H1 (cell line): ENCODE data around the gene HPN. TPM values are rescaled to one million over a fixed set of nuclear protein-coding genes. Genes with fewer than 3 reads are reported as not detected.
A peak's percentile ranks its signal among the peaks of the same experiment; 100 is the strongest.

Experiments used
- CTCF ChIA-PET: fragments of 300-600 bp; sonication (Branson Sonifier 250); formaldehyde crosslinking; loops from one replicate; lab custom pipeline; 2021; ENCODE audit not compliant: partially characterized antibody; lab: Charles Lee
- POLR2A ChIA-PET: fragments of 300-600 bp; sonication (Branson Sonifier 250); formaldehyde crosslinking; loops from one replicate; lab custom pipeline; 2021; ENCODE audit warnings: inconsistent platforms; ENCODE audit not compliant: partially characterized antibody; lab: Charles Lee
- DNase-seq, 2 experiments: peaks; one replicate each; pipeline versions ENCODE4 v3.0.0 to v3.0.0-alpha.2; 2010 to 2022; ENCODE audit warnings: low spot score in 2 of 2, low read depth in 1 of 2, mixed read lengths in 1 of 2
- FAIRE-seq: peaks from 2 replicates; lab custom pipeline; 2011; peaks lifted over from hg19 to GRCh38; lab: Jason Lieb, UNC
- H2AFZ ChIP-seq: 2 replicates; pipeline ENCODE4 v1.8.1; 2012; ENCODE audit warnings: low read length, inconsistent platforms
- H2AK5ac ChIP-seq: 2 replicates; pipeline ENCODE4 v1.6.1; 2013; ENCODE audit warnings: low read depth, low read length
- H2BK120ac ChIP-seq: replicated peaks from 2 replicates; pipeline ENCODE3; 2013; ENCODE audit warnings: low read depth, low read length, inconsistent platforms
- H2BK12ac ChIP-seq: 2 replicates; pipeline ENCODE4 v1.6.1; 2013; ENCODE audit warnings: low read depth, low read length
- H2BK15ac ChIP-seq: 2 replicates; pipeline ENCODE4 v1.6.1; 2013; ENCODE audit warnings: low read length
- H2BK20ac ChIP-seq: 2 replicates; pipeline ENCODE4 v1.6.1; 2013; ENCODE audit warnings: low read length
- H2BK5ac ChIP-seq: 2 replicates; pipeline ENCODE4 v1.6.1; 2013; ENCODE audit warnings: low read depth, low read length
- H3K14ac ChIP-seq: 2 replicates; pipeline ENCODE4 v1.6.1; 2013; ENCODE audit warnings: inconsistent platforms; ENCODE audit not compliant: insufficient read length
- H3K18ac ChIP-seq: 2 replicates; pipeline ENCODE4 v1.6.1; 2013; ENCODE audit warnings: low read length; ENCODE audit errors: extremely low read depth
- H3K23ac ChIP-seq: 2 replicates; pipeline ENCODE4 v1.6.1; 2013; ENCODE audit warnings: inconsistent platforms; ENCODE audit not compliant: insufficient read length
- H3K23me2 ChIP-seq: 2 replicates; pipeline ENCODE4 v1.6.1; 2013; ENCODE audit warnings: low read depth, low read length
- H3K27ac ChIP-seq: 2 replicates; pipeline ENCODE4 v1.6.1; 2011; ENCODE audit warnings: low read depth, low read length, inconsistent platforms
- H3K27me3 ChIP-seq, 4 experiments: replicated peaks in 1 of 4; 1 replicate in 1 of 4; 2 replicates in 3 of 4; pipeline versions ENCODE4 v1.6.1 to v1.8.1; 2011 to 2013; ENCODE audit warnings: low read length in 3 of 4, mild to moderate bottlenecking in 3 of 4, inconsistent platforms in 2 of 4, mixed read lengths in 2 of 4, moderate library complexity in 1 of 4; ENCODE audit not compliant: control insufficient read depth in 3 of 4, insufficient read depth in 3 of 4; ENCODE audit errors: extremely low read depth in 1 of 4
- H3K36me3 ChIP-seq, 4 experiments: 2 replicates each; pipeline versions ENCODE4 v1.6.1 to v1.8.1; 2011 to 2013; ENCODE audit warnings: mild to moderate bottlenecking in 4 of 4, low read length in 3 of 4, moderate library complexity in 2 of 4, control low read depth in 1 of 4, inconsistent platforms in 1 of 4; ENCODE audit not compliant: insufficient read depth in 4 of 4, control insufficient read depth in 2 of 4
- H3K4ac ChIP-seq: replicated peaks from 2 replicates; pipeline ENCODE3; 2013; ENCODE audit warnings: low read length, low read depth, mixed read lengths, inconsistent platforms; ENCODE audit not compliant: insufficient read length
- H3K4me1 ChIP-seq, 4 experiments: replicated peaks in 1 of 4; 1 replicate in 1 of 4; 2 replicates in 3 of 4; pipeline versions ENCODE4 v1.6.1 to v1.8.1; 2011 to 2013; ENCODE audit warnings: low read length in 3 of 4, inconsistent platforms in 2 of 4, mixed read lengths in 1 of 4; ENCODE audit not compliant: insufficient read depth in 4 of 4, control insufficient read depth in 3 of 4
- H3K4me2 ChIP-seq, 2 experiments: 2 replicates each; pipeline versions ENCODE4 v1.6.1 to v1.8.1; 2011 to 2013; ENCODE audit warnings: low read depth in 2 of 2, low read length in 2 of 2, control low read depth in 1 of 2, inconsistent platforms in 1 of 2, mild to moderate bottlenecking in 1 of 2; ENCODE audit not compliant: insufficient read depth in 1 of 2
- H3K4me3 ChIP-seq, 4 experiments: fragments of 200-600, 300-600 bp in 1 of 4; sonication (generic), shearing (Covaris generic), sonication (Bioruptor Twin) in 1 of 4; 2 replicates each; pipeline versions ENCODE4 v1.5.1 to v1.8.1; 2011 to 2016; ENCODE audit warnings: low read length in 4 of 4, low read depth in 3 of 4, control low read depth in 2 of 4, inconsistent platforms in 2 of 4, mild to moderate bottlenecking in 2 of 4, mixed read lengths in 1 of 4, moderate library complexity in 1 of 4; ENCODE audit not compliant: insufficient read depth in 2 of 4; ENCODE audit errors: extremely low read depth in 1 of 4
- H3K56ac ChIP-seq: replicated peaks from 2 replicates; pipeline ENCODE3; 2013; ENCODE audit warnings: low read depth, mild to moderate bottlenecking, mixed read lengths, low read length, inconsistent platforms; ENCODE audit not compliant: insufficient read length
- H3K79me1 ChIP-seq: 2 replicates; pipeline ENCODE4 v1.6.1; 2013; ENCODE audit warnings: low read depth, low read length, control low read depth
- H3K79me2 ChIP-seq, 2 experiments: 2 replicates each; pipeline versions ENCODE4 v1.6.1 to v1.8.1; 2012 to 2013; ENCODE audit warnings: low read length in 2 of 2, mild to moderate bottlenecking in 2 of 2, inconsistent platforms in 1 of 2; ENCODE audit not compliant: insufficient read depth in 2 of 2, control insufficient read depth in 1 of 2
- H3K9ac ChIP-seq, 4 experiments: replicated peaks in 1 of 4; 1 replicate in 1 of 4; 2 replicates in 3 of 4; pipeline versions ENCODE4 v1.6.1 to v1.8.1; 2011 to 2013; ENCODE audit warnings: low read depth in 3 of 4, low read length in 3 of 4, control low read depth in 2 of 4, mild to moderate bottlenecking in 2 of 4, moderate library complexity in 2 of 4, inconsistent platforms in 1 of 4; ENCODE audit errors: extremely low read depth in 1 of 4
- H3K9me3 ChIP-seq, 2 experiments: 2 replicates each; pipeline versions ENCODE4 v1.6.1 to v1.8.1; 2012 to 2013; ENCODE audit warnings: mild to moderate bottlenecking in 2 of 2, moderate library complexity in 2 of 2, control low read depth in 1 of 2, inconsistent platforms in 1 of 2, low read depth in 1 of 2, low read length in 1 of 2, mixed read lengths in 1 of 2; ENCODE audit not compliant: insufficient read depth in 2 of 2
- H4K20me1 ChIP-seq, 2 experiments: replicated peaks in 1 of 2; 2 replicates each; pipeline versions ENCODE3 to v1.8.1; 2011 to 2013; ENCODE audit warnings: inconsistent platforms in 2 of 2, low read length in 2 of 2, mild to moderate bottlenecking in 1 of 2; ENCODE audit not compliant: insufficient read depth in 2 of 2, control insufficient read depth in 1 of 2
- H4K5ac ChIP-seq: 2 replicates; pipeline ENCODE4 v1.6.1; 2013; ENCODE audit warnings: low read length, low read depth, mixed read lengths, inconsistent platforms; ENCODE audit not compliant: insufficient read length
- H4K8ac ChIP-seq: 2 replicates; pipeline ENCODE4 v1.8.0; 2013; ENCODE audit warnings: mild to moderate bottlenecking, moderate library complexity, low read length, inconsistent platforms; ENCODE audit not compliant: insufficient read depth; ENCODE audit errors: extremely low read depth
- H4K91ac ChIP-seq: replicated peaks from 2 replicates; pipeline ENCODE3; 2013; ENCODE audit warnings: low read length, mixed read lengths, inconsistent platforms; ENCODE audit not compliant: insufficient read length
- ASH2L ChIP-seq: fragments of 200-600, 300-600 bp; sonication (generic); IDR thresholded peaks from one replicate; pipeline ENCODE4 v1.7.1; 2017; ENCODE audit warnings: low read length
- BRCA1 ChIP-seq: IDR thresholded peaks from 2 replicates; pipeline ENCODE4 v1.6.1; 2012; ENCODE audit warnings: low read depth, low read length, improper control_type of control experiment
- CREB1 ChIP-seq: IDR thresholded peaks from 2 replicates; pipeline ENCODE4 v1.6.1; 2012; ENCODE audit warnings: inconsistent platforms
- RNF2 ChIP-seq: fragments of 200-900, 300-1000 bp; sonication (generic); IDR thresholded peaks from 2 replicates; pipeline ENCODE4 v1.7.1; 2016; ENCODE audit warnings: borderline replicate concordance, low read depth, mild to moderate bottlenecking, antibody characterized with exemption, low read length; ENCODE audit not compliant: poor library complexity, severe bottlenecking; ENCODE audit errors: missing control alignments
- WGBS, 2 experiments: shearing (Covaris generic) in 1 of 2; methylation state at CpG; one replicate each; pipeline versions ENCODE4 v1.1.6 to v1.1.7; 2013 to 2015; ENCODE audit warnings: low lambda C conversion rate in 2 of 2, mixed read lengths in 2 of 2, inconsistent platforms in 1 of 2, low coverage in 1 of 2, missing lambda C conversion rate in 1 of 2; ENCODE audit not compliant: insufficient replicate concordance in 2 of 2, insufficient coverage in 1 of 2, insufficient read length in 1 of 2; ENCODE audit errors: extremely low coverage in 1 of 2, missing lambda C conversion rate in 1 of 2; 5-methylcytosine and 5-hydroxymethylcytosine counted together
- polyA plus RNA-seq, 7 experiments: library from polyadenylated mRNA; depleted of rRNA in 3 of 7; stranded (reverse) in 5 of 7; unstranded in 2 of 7; fragments of >200 nt in 5 of 7; fragments of 200-250 nt in 2 of 7; gene quantifications; 1 replicate in 5 of 7; 2 replicates in 1 of 7; 4 replicates in 1 of 7; pipeline versions ENCODE4 v1.2.1 to v1.2.3, GENCODE V29; 2011 to 2013; ENCODE audit warnings: missing spikeins in 2 of 7, mixed read lengths in 2 of 7
- total RNA-seq: library from RNA; stranded (reverse); fragmentation: NEBNext Ultra II Directional; extraction: Animal tissue kit (Norgen Biotek cat#: 25700); gene quantifications from 2 replicates; pipeline ENCODE4 v1.2.1, GENCODE V29; 2021

The HPN gene
- total and polyA plus RNA-seq, 2 of the 8 experiments (the other 6 are each of a cell fraction or from before 2014, with no cell fraction given): 14.7 to 33.7 TPM

DNA sequence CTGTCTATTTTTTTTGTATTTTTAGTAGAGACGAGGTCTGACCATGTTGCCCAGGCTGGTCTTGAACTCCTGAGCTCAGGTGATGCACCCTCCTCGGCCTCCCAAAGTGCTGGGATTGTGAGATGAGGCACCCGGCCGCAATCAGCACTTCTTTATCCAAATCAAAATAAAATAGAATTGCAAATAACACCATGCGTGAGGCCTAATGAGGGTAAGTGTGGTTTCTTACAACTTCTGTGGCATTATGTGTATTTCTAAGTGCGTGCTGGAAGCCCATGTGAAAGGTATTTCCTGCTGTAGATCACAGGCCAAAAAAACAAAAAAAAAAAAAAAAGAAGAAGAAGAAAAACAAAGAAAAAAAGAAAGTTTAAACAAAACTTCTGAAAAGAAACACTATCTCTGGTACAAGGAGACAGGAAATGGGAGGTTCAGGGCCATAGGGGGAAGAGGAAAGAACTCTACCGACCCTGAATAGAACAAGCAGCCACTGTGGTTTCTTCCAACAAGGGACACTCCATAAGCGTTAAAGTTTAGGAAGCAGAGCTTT, 44.4 kb upstream of the HPN start:
- Histone ChIP-seq H3K27ac (no peak overlapping the region), H3K56ac (no peak overlapping the region), H2BK15ac (no peak overlapping the region), H3K9me3 (no peaks in the 10 kb centered on the region), H3K14ac (no peak overlapping the region), H3K9ac (no peak overlapping the region), H3K27me3 (no peaks in the 10 kb centered on the region), H3K79me2 (peaks cover 11 to 16% of the 10 kb centered on the region in 2 experiments), H3K36me3 (no peaks in the 10 kb centered on the region; a peak in 1 of 8 replicates), H3K23me2 (peaks cover 15% of the 10 kb centered on the region), H3K4me1 (peaks cover 3 to 15% (median 11%) of the 10 kb centered on the region in 4 experiments), H2AFZ (no peak overlapping the region), H3K4ac (peak overlapping the region; percentile 54), H4K20me1 (peaks cover 4 to 8% of the 10 kb centered on the region in 2 experiments), H2BK12ac (peak overlapping the region; percentile 75; the same call in 1 of the 2 replicates), H4K91ac (no peak overlapping the region), H4K5ac (no peak overlapping the region), H3K79me1 (peaks cover 5% of the 10 kb centered on the region), H3K4me2 (no peak overlapping the region), H3K23ac (no peak overlapping the region), H2BK5ac (peak overlapping the region; percentile 8; the same call in 1 of the 2 replicates), H2AK5ac (0 out of 2 replicates have a peak overlapping the region, but pooled peaks have one; percentile 24), H2BK20ac (peak overlapping the region; percentile 40; the same call in 1 of the 2 replicates), H3K18ac (peak overlapping the region; percentile 60; the same call in 1 of the 2 replicates), H3K4me3 (no peak overlapping the region), H4K8ac (no peak overlapping the region), H2BK120ac (peak overlapping the region; percentile 1)
- no peak for DNase-seq
- no peak for FAIRE-seq
- TF ChIP-seq CREB1 (no peak), BRCA1 (no peak), RNF2 (no peak), ASH2L (no peak)
- POLR2A ChIA-PET: interaction anchor here (0.7 to 22.5 kb wide), 4 partner anchors 10 to 158 kb away, joined by 3 to 366 read pairs (median 3); partner anchors contain the start of gene SCN1B
- CTCF ChIA-PET: interaction anchor here (0.6 to 1.5 kb wide), 3 partner anchors 16 to 253 kb away, joined by 3 to 7 read pairs (median 3); no protein-coding TSS in a partner anchor
- WGBS, 2 experiments: 64% methylated on average over 7 of the region's 8 CpGs; no CpG with 5 or more reads in 1 of the 2 experiments
